Measurements from ENCODE around the gene KSR2. TPM values are rescaled to one million over a fixed set of nuclear protein-coding genes. Genes with fewer than 3 reads are reported as not detected.

The KSR2 gene
- total RNA-seq, 1 donor from 2014 or later = 2.0 TPM

DNA sequence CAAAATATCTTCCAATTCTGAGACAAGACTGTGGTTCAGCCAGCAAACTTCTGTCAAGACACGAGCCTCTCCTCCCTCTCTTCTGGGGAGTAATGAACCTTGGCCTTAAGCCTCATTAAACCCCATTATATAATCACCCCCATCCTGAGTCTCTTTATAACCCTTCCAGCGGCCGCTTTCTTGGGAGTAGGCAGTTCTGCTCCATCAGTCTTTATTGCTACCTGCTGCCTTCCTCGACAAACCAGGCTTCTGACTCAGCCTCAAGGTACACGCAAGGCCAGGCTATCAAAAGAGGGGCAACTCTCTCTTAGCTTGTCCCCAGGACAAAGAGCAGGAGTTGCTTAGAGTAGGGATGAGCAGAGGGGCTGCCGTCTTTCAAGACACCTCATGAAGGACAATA, 306.6 kb downstream of the KSR2 start:
- H3K4me1 Mint-ChIP-seq (ENCODE audit: unreplicated experiment) = no peaks in the 10 kb centered on the region
- TF ChIP-seq, protein P1, sequence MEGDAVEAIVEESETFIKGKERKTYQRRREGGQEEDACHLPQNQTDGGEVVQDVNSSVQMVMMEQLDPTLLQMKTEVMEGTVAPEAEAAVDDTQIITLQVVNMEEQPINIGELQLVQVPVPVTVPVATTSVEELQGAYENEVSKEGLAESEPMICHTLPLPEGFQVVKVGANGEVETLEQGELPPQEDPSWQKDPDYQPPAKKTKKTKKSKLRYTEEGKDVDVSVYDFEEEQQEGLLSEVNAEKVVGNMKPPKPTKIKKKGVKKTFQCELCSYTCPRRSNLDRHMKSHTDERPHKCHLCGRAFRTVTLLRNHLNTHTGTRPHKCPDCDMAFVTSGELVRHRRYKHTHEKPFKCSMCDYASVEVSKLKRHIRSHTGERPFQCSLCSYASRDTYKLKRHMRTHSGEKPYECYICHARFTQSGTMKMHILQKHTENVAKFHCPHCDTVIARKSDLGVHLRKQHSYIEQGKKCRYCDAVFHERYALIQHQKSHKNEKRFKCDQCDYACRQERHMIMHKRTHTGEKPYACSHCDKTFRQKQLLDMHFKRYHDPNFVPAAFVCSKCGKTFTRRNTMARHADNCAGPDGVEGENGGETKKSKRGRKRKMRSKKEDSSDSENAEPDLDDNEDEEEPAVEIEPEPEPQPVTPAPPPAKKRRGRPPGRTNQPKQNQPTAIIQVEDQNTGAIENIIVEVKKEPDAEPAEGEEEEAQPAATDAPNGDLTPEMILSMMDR (conservative IDR thresholded peaks at IDR 0.05) = no peak

DNA sequence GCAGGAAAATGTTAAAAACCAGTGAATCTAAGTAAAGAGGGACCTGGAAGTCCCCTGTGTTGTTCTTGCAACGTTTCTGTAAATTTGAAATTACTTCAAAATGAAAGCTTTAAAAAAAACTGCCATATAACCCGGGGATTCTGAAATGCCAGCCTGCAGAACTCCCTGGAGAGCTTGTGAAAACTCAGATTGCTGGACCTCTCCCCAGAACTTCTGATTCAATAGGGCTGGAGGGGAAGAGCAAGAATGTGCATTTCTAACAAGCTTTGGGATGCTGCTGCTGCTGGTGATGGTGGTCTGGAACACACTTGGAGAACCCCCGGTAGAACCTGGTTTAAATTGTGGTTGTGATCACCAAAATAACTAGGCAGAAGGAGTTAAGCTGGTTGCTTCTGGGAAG, 307.3 kb downstream of the KSR2 start:
- DNase-seq (ENCODE audit: extremely low spot score, unreplicated experiment) = no peak
- H3K27me3 Mint-ChIP-seq = peaks cover 26% of the 10 kb centered on the region
- no peaks in the 10 kb centered on the region for H3K36me3 Mint-ChIP-seq
- no peaks in the 10 kb centered on the region for H3K9me3 Mint-ChIP-seq
- no peaks in the 10 kb centered on the region for H3K4me1 Mint-ChIP-seq (ENCODE audit: unreplicated experiment)
- no peak overlapping the region for H3K4me3 Mint-ChIP-seq
- TF ChIP-seq, protein P1 (conservative IDR thresholded peaks at IDR 0.05) = no peak
- no peak overlapping the region for H3K27ac Mint-ChIP-seq

More for the DNA sequence above, 306.6 kb downstream of the KSR2 start:
- H3K36me3 Mint-ChIP-seq = no peaks in the 10 kb centered on the region
- H3K9me3 Mint-ChIP-seq = no peaks in the 10 kb centered on the region
- DNase-seq (ENCODE audit: extremely low spot score, unreplicated experiment) = no peak
- no peak overlapping the region for H3K27ac Mint-ChIP-seq
- peaks cover 33% of the 10 kb centered on the region for H3K27me3 Mint-ChIP-seq
- H3K4me3 Mint-ChIP-seq = no peak overlapping the region

GRCh38 chr12:117660896-117661295, 307.9 kb downstream of the KSR2 start:
- no peaks in the 10 kb centered on the region for H3K4me1 Mint-ChIP-seq (ENCODE audit: unreplicated experiment)
- H3K9me3 Mint-ChIP-seq = no peaks in the 10 kb centered on the region
- TF ChIP-seq, protein P1 (conservative IDR thresholded peaks at IDR 0.05) = no peak
- H3K36me3 Mint-ChIP-seq = no peaks in the 10 kb centered on the region
- DNase-seq (ENCODE audit: extremely low spot score, unreplicated experiment) = no peak
- H3K4me3 Mint-ChIP-seq = no peak overlapping the region
- H3K27ac Mint-ChIP-seq = no peak overlapping the region
- H3K27me3 Mint-ChIP-seq = peaks cover 25% of the 10 kb centered on the region

GRCh38 chr12:117658226-117658625, 310.6 kb downstream of the KSR2 start:
- no peaks in the 10 kb centered on the region for H3K4me1 Mint-ChIP-seq (ENCODE audit: unreplicated experiment)
- H3K9me3 Mint-ChIP-seq = no peaks in the 10 kb centered on the region
- H3K27ac Mint-ChIP-seq = no peak overlapping the region
- H3K4me3 Mint-ChIP-seq = no peak overlapping the region
- TF ChIP-seq, protein P1 (conservative IDR thresholded peaks at IDR 0.05) = no peak
- H3K27me3 Mint-ChIP-seq = peaks cover 16% of the 10 kb centered on the region
- no peaks in the 10 kb centered on the region for H3K36me3 Mint-ChIP-seq
- DNase-seq (ENCODE audit: extremely low spot score, unreplicated experiment) = no peak

DNA sequence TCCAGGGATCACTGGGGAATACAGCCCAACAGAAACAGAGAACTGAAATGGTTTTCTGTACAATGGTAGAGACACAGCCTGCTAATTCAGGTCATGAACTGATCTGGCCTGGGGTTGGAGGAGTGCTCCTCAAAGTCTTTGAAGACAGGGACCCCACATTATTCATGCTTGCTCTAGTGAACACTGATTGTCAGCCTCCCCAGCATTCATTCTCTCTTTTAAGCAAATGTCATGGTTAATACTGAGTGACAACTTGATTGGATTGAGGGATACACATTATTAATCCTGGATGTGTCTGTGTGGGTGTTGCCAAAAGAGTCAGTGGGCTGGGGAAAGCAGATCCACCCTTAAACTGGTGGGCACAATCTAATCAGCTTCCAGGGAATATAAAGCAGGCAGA, 319.0 kb downstream of the KSR2 start:
- peaks cover 9% of the 10 kb centered on the region for H3K9me3 Mint-ChIP-seq
- H3K36me3 Mint-ChIP-seq = no peaks in the 10 kb centered on the region
- no peak overlapping the region for H3K27ac Mint-ChIP-seq
- TF ChIP-seq, protein P1 (conservative IDR thresholded peaks at IDR 0.05) = no peak
- DNase-seq (ENCODE audit: extremely low spot score, unreplicated experiment) = no peak
- peaks cover 19% of the 10 kb centered on the region for H3K27me3 Mint-ChIP-seq
- H3K4me3 Mint-ChIP-seq = no peak overlapping the region
- peaks cover 9% of the 10 kb centered on the region for H3K4me1 Mint-ChIP-seq (ENCODE audit: unreplicated experiment)

DNA sequence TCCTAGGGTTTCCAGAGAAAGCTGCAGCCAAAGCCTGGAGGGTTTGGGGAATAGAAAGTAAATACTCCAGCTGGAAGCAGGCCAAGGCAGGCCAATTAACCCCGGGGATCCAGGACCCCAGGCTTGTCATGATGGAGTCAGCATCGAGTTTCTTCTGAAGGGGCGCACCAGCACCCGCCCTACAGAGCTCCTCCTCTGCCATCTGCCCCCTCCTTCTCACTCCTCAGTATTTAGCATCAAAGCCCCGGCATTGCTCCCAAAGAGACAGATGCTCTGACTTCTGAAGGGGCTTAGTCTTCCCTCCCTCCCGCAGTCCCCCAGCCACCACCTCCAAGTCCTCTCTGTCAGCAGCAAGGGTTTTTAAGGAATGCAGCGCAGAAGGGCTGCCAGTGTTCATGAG, 322.3 kb downstream of the KSR2 start:
- H3K36me3 Mint-ChIP-seq = no peaks in the 10 kb centered on the region

More for the DNA sequence above, 322.3 kb downstream of the KSR2 start:
- no peak for DNase-seq (ENCODE audit: extremely low spot score, unreplicated experiment)
- Mint-ChIP-seq H3K9me3 (peaks cover 4% of the 10 kb centered on the region), H3K27ac (no peak overlapping the region), H3K4me1 (ENCODE audit: unreplicated experiment) (peaks cover 9% of the 10 kb centered on the region), H3K4me3 (no peak overlapping the region), H3K27me3 (peaks cover 27% of the 10 kb centered on the region)
- TF ChIP-seq, protein P1 (conservative IDR thresholded peaks at IDR 0.05) = no peak

All from type B pancreatic cell (in vitro differentiated cells).